Peyer's patch (tissue), 4 donors: ENCODE results near the gene PTPRB.

Experiments
- CTCF ChIP-seq, 6 experiments: fragments of 450-650 bp in 4 of 6; fragments of 200-600 bp in 2 of 6; sonication (generic) in 1 of 6; IDR thresholded peaks; one replicate each; pipeline ENCODE4 v1.5.1; 2017 to 2019; ENCODE audit warnings: antibody characterized with exemption in 6 of 6, mild to moderate bottlenecking in 3 of 6, moderate library complexity in 1 of 6
- POLR2A ChIP-seq, 2 donors: fragments of 450-650 bp; IDR thresholded peaks; one replicate each; pipeline ENCODE4 v1.5.1; 2017; ENCODE audit warnings: antibody characterized with exemption in 2 of 2, mild to moderate bottlenecking in 2 of 2, moderate library complexity in 2 of 2

GRCh38 chr12:70467476-70467875, 169.8 kb downstream of the PTPRB start:
- TF ChIP-seq POLR2A (IDR thresholded peaks at IDR 0.05): no peak
- no peak for TF ChIP-seq CTCF (IDR thresholded peaks at IDR 0.05)
